BE2C (cell line): ENCODE results near the gene GLIS1.

Experiments
- DNase-seq: peaks from one replicate; pipeline ENCODE4 v3.0.0-alpha.2; 2020
- H3K27me3 ChIP-seq: fragments of 250-450 bp; sonication (Bioruptor Pico); 2 replicates; pipeline ENCODE4 v1.5.1; 2020; ENCODE audit warnings: mild to moderate bottlenecking
- H3K36me3 ChIP-seq: fragments of 250-450 bp; sonication (Bioruptor Pico); 2 replicates; pipeline ENCODE4 v1.5.1; 2020; ENCODE audit warnings: mild to moderate bottlenecking
- H3K4me1 ChIP-seq: fragments of 250-450 bp; sonication (Bioruptor Pico); 2 replicates; pipeline ENCODE4 v1.5.1; 2020
- H3K4me3 ChIP-seq: 2 replicates; pipeline ENCODE4 v1.5.1; 2011; ENCODE audit warnings: low read depth, low read length
- H3K9me3 ChIP-seq: fragments of 250-450 bp; sonication (Bioruptor Pico); 2 replicates; pipeline ENCODE4 v1.5.1; 2020
- CTCF ChIP-seq: IDR thresholded peaks from 2 replicates; pipeline ENCODE4 v1.5.1; 2012; ENCODE audit warnings: mild to moderate bottlenecking, low read depth, low read length

GLIS1 gene

GRCh38 chr1:53543778-53544695, 194.9 kb downstream of the GLIS1 start:
- Histone ChIP-seq H3K36me3 (no peaks in the 10 kb centered on the region), H3K27me3 (no peaks in the 10 kb centered on the region), H3K4me3 (no peak overlapping the region), H3K4me1 (no peaks in the 10 kb centered on the region), H3K9me3 (no peaks in the 10 kb centered on the region)
- no peak for TF ChIP-seq CTCF
- DNase-seq: no peak

- Histone ChIP-seq H3K36me3 (no peaks in the 10 kb centered on the region), H3K4me3 (no peak overlapping the region), H3K27me3 (no peaks in the 10 kb centered on the region), H3K9me3 (no peaks in the 10 kb centered on the region), H3K4me1 (no peaks in the 10 kb centered on the region)
- TF ChIP-seq CTCF: no peak
- DNase-seq: no peak
Observed at GRCh38 chr1:53543130-53543777, 195.7 kb downstream of the GLIS1 start.

- Histone ChIP-seq H3K4me1 (no peaks in the 10 kb centered on the region), H3K9me3 (no peaks in the 10 kb centered on the region), H3K4me3 (no peak overlapping the region), H3K27me3 (no peaks in the 10 kb centered on the region), H3K36me3 (no peaks in the 10 kb centered on the region)
- no peak for TF ChIP-seq CTCF
- DNase-seq: no peak
Observed at GRCh38 chr1:53542551-53542950, 196.4 kb downstream of the GLIS1 start.

GRCh38 chr1:53541761-53542550, 197.0 kb downstream of the GLIS1 start:
- Histone ChIP-seq H3K36me3 (no peaks in the 10 kb centered on the region), H3K4me3 (no peak overlapping the region), H3K4me1 (no peaks in the 10 kb centered on the region), H3K27me3 (no peaks in the 10 kb centered on the region), H3K9me3 (no peaks in the 10 kb centered on the region)
- peak; percentile 28 for DNase-seq
- peak; percentile 44 for TF ChIP-seq CTCF

DNA sequence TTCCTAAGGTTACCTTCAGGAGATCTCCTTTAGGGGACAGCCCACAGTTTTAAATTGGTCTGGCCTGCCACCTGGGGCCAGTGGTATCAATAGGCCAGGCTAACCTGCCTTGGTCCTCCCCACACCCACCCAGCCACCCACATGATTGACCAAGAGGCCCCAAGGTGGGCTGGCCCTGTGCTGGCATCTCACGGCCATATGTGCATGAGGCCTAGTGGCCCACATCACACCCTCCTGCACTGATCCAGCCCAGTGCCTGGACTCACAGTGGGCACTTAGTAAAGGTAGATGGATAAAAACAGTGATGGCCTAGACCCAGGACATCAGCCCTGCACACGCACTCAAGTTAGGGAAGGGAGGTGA, 197.7 kb downstream of the GLIS1 start:
- H3K9me3 ChIP-seq: no peaks in the 10 kb centered on the region
- DNase-seq: no peak
- H3K4me1 ChIP-seq: no peaks in the 10 kb centered on the region
- no peak overlapping the region for H3K4me3 ChIP-seq
- no peaks in the 10 kb centered on the region for H3K27me3 ChIP-seq
- H3K36me3 ChIP-seq: no peaks in the 10 kb centered on the region
- no peak for TF ChIP-seq CTCF
